GM19025 (cell line): ENCODE data around the gene GARIN5A.

Experiments
- ATAC-seq: cut with Tn5 transposase; IDR thresholded peaks from one replicate; pipeline ENCODE4 v1.9.1; 2021; ENCODE audit warnings: mild to moderate bottlenecking, low read depth, moderate library complexity; ENCODE audit not compliant: unreplicated experiment

The GARIN5A gene

DNA sequence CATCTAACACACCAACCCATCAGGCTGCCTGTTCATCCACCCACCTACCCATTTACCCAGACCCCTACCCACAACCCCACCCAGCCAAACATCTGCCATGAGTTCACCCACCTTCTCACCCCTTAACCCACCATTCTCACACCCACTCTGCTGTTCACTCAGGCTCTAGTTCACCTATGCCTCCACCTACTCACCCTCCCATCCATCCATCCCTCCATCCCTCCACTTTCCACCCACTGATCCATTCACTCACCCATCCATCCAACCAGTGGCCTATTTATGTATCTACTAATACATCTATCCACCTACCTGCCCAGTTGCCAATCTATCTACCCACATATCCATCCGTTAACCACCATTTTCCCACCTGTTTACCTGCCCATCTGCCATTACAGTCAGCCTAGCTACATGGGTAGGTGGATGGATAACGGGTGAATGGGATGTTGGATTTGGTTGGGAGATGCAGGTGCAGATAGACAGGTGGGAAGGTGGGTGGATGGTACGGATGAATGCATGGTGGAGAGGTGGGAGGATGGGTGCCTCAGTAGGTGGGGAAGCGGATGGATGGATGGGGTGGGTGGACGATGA is 38.7 kb downstream of the GARIN5A start:
- ATAC-seq: no peak

DNA sequence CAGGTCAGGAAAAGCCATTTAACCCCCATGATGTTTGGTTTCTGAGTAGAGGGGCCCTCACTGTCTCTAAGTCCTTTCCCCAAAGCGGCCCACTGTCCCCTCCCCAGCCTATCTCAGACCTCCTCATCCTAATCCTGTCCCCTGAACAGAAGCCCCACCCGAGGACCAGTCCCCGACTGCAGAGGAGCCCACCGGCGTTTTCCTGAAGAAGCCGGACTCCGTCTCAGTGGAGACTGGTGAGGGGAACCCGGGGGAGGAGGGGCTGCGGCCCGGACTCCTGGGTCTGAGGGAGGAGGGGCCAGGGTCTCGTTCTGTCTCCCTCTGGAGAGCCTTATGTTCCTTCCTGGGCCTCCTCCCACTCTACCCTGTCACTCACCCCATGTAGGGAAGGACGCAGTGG is 41.0 kb downstream of the GARIN5A start:
- ATAC-seq: no peak

DNA sequence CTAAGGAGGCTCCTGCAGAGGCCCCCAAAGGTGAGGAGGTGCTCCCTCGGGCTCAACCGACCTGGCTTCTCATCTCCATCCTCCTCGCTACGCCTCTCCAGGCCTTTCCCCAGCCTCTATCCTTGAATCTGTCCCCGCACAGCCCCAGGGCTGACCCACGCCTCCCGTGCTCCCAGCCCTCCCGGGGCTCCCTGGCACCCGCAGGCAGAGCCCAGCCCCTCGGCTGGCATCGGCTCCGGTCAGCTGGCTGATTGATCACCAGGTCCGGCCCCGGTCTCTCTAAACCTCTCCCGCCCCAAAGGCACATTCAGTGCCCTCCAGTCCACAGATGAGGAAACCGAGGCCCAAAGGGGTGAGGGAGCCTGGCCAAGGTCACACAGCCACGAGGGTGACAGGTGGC is 41.4 kb downstream of the GARIN5A start:
- no peak for ATAC-seq

DNA sequence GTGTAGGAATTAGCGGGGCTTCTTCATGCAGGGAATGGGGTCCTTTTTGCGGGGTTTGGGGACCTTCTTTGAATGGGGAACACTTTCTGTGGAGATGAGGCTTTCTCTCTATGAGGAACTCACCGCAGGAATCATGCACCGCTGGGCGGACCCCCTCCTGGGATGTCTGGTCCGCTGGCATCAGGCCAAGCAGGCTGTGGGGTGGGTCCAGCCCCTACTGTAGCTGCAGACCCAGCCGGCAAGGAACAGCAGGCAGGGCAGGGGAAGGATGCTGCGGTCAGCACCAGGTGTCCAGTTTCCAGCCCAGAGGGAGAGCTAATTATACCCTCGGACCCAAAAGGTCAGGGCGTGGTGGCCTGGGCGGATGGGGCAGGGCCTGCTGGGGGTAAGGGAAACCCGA is 42.1 kb downstream of the GARIN5A start:
- no peak for ATAC-seq

DNA sequence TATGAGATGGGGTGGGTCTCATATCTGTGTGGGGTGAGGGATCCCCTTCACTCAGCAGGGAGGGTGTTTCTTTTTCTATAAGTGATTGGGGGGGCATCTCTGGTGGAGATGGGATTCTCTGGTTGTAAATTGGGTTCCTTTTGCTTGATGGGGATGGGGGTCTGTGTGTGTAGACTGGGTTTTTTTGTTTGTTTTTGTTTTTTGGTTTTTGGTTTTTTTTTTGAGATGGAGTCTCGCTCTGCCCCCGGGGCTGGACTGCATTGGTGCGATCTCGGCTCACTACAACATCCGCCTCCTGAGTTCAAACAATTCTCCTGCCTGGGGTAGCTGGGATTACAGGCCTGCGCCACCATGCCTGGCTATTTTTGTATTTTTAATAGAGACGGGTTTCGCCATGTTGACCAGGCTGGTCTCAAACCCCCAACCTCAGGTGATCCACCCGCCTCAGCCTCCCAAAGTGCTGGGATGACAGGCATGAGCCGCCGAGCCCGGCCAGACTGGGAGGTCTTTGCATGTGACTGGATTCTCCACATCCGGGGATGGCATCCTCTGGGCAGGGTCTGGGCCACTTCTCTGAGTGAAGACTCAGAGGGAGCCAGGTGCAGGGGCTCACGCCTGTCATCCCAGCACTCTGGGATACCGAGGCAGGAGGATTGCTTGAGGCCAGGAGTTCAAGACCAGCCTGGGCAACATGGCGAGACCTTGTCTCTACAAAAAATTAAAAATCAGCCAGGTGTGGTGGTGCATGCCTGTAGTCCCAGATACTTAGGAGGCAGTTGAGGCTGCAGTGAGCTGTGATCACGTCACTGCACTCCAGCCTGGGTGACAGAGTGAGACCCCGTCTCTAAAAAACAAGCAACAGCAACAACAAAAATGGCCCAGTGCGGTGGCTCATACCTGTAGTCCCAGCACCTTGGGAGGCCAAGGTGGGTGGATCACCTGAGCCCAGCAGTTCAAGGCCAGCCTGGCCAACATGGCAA is 43.2 kb downstream of the GARIN5A start:
- ATAC-seq: no peak

DNA sequence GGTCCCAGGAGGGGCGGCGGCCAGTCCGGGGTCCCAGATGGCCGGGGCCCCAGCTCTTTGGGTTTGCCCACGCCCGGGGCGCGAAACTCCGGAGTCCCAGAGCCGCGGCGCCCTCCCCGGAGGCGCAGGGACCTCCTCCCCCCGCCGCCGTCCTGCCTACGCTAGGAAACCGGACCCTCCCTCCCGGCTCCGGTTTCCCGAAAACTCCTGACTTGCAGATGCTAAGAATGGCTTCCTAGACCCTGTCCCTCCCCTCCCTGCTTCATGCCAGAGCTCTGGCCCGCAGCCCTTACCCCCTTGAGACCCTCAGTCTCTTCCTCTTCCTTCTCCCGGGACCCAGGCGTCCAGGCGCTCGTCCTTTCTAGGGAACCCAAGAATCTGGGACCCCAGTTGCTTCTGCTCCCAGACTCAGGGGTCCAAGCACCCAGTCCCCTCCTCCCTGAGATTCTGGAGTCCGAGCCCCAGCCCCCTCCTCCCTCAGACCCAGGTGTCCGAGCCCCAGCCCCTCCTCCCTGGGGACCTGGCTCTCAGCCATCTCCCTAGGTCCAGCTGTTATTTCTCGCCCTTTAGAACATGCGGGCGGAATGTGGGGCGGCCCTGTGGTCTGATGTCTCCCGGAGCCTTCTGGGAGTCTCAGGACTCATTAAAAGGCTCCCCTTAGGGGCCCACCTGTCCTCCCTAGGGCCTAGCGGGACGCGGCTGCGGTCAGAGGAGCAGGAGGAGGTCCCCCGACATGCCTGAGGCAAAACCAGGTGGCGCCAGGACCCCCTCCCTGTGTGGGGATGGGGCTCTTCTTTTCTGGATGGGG is 44.2 kb downstream of the GARIN5A start, which contains the start of gene MYBPC2:
Gene MYBPC2 (plus strand): TSS at position 672 of the 808 bp plus-strand sequence. CDS start 62 bp downstream, at position 734.
- no peak for ATAC-seq

DNA sequence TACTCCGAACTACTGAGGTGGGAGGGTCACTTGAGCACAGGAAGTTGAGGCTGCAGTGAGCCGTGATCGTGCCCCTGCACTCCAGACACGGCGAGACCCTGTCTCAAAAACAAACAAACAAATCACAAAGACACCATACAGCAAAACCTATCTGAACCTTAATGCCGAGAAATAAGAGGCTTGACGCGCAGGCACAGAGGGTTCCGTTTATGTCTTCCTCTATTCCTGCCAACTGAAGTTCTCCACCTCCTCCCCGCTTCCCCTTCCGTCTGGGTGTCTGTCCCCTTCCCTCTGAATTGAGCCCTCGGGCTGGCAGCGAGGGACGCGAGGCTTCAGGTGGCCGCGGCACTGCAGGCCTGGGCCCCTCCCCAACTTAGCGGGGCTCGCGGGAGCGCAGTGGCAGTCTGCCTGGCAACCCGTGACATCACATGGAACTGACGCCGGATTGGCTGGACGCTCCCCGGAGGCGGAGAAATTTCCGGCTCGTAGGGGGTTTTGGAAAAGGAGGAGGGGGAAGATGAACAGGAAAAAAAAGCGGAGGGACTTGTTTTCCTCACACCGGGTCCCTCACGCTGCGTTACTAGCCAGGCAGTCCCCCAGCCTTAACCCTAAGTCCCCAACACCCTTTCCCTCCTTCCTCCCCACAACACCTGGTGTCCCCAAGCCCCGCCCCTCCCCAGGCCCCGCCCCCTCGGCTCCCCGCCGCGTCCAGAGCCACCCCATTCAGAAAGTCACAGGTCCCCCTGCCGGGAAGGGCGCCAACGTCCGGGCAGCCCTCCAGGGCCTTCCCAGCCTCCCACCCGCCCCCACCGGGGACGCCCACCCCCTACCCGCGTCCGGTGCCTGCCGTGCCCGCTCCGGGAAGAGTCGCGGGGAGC is 45.1 kb downstream of the GARIN5A start:
- ATAC-seq: peak; percentile 74

DNA sequence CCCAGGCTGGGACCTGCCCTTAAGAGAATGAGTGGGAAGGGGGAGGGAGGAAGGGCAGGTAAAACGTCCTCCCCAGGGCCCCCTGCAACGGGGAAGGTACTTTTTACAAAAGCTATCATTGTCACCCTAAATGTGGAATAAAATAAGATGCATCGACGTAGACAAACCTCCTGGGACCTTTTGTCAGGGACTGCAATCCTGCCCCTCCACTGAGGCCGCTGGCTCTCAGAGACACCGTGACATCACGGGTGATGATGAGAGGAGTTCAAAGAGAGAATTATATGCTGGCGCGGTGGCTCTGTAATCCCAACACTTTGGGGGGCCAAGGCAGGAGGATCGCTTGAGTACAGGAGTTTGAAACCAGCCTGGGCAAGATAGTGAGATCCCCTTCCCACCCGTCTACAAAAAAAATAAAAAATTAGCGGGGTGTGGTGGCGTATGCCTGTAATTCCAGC is 45.7 kb downstream of the GARIN5A start:
- no peak for ATAC-seq

DNA sequence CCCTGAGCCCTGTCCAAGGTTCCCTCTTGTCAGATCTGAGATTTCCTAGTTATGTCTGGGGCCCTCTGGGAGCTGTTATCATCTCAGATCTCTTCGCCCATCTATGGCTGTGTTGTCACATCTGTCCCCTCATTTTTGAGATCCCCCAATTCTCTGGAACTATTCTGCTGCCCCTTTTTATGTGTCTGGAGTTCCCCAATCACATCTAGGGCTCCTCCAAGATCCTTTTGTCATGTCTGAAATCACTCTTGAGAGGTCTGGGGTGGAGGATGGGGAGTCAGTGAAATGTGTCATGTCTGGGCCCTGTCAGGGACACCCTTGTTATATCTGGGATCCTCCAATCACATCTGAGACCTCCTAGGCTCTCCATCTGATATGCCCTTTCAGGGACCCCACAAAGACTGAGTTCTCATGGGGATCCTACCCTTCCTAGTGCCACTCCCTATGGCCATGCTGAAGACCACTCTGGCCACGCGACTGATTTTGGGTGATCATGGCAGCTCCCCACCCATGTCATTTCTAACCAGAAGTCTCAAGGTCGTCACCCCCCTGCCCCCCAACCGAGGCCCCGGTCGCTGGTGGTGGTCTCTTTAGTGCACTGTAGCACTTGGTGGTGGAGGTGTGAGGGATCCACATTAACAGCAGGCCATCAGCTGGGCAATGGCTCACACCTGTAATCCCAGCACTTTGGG is 47.7 kb downstream of the GARIN5A start:
- ATAC-seq: no peak

DNA sequence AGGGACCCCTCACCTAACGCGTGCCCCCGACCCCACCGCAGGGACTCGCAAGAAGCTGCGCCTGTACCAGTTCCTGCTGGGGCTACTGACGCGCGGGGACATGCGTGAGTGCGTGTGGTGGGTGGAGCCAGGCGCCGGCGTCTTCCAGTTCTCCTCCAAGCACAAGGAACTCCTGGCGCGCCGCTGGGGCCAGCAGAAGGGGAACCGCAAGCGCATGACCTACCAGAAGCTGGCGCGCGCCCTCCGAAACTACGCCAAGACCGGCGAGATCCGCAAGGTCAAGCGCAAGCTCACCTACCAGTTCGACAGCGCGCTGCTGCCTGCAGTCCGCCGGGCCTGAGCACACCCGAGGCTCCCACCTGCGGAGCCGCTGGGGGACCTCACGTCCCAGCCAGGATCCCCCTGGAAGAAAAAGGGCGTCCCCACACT is 48.6 kb downstream of the GARIN5A start:
- ATAC-seq: no peak

DNA sequence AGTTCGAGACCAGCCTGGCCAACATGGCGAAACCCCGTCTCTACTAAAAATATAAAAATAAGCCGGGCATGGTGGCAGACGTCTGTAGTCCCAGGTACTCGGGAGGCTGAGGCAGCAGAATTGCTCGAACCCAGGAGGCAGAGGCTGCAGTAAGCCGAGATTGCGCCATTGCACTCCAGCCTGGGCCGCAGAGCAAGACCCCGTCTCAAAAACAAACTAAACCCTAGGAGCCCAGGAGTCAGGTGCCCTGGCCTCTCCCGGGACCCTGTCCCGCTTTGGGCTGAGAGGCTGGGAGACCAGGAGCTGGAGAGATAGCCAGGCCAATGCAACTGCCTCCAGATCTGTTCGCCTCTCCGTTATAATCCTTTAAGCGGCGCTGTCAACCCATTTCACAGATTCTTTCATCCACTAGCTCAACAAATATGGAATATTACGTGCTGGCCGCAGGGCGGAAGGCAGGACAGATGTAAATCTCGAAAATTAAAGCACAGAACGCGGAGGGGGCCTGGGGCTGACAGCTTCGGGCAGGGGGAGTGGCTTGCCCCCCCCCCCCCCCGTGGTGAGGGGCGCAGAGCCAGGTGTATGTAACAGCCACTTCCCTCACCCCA is 49.2 kb downstream of the GARIN5A start:
- no peak for ATAC-seq

DNA sequence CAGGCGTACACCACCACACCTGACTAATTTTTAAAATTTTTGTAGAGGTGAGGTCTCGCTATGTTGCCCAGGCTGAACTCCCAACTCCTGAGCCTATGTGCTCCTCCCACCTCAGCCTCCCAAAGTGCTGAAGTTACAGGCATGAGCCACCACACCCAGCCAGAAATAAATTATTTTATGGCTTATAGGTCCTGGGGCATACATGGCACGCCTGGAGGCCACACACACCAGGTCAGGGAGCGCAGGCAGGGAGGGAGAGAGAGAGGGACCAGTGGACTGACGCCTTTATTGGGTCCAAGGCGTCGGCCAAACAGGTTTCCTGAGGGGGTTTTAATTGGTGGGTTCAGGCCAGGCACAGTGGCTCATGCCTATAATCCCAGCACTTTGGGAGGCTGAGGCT is 51.1 kb downstream of the GARIN5A start:
- ATAC-seq: no peak

DNA sequence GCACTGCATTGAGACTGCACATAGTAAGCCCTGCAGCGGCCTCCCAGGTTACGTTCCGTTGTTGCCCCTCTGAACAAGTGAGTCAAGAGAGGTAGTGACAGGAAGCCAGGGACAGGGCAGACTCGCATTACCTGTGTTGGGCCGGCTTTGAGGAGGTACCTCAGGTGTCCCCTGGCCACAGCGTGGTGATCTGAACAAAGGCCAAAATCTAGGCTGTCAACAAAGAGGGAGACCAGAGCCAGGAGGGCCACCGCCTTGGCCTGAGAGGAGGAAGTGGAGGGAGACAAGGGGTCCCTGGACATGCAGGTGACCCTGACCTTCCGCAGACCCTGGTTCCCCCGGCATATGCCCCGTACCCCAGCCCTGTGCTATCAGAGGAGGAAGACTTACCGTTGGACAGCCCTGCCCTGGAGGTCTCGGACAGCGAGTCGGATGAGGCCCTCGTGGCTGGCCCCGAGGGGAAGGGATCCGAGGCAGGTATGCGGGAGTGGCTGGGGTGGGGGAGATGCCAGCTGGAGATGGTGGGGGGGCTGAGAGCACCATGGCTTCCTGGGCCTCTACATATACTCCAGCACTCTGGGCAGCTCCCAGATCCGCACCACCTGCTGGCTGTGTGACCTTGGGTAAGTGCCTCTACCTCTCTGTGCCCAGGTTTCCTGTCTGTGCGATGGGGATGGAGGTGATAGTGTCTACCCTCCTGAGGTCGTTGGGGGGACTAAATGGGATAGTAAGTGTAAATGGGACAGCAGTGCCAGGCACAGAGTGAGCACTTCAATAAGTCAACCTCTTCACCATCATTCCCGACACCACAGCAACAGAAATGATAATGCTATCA is 53.2 kb downstream of the GARIN5A start:
- ATAC-seq: no peak

DNA sequence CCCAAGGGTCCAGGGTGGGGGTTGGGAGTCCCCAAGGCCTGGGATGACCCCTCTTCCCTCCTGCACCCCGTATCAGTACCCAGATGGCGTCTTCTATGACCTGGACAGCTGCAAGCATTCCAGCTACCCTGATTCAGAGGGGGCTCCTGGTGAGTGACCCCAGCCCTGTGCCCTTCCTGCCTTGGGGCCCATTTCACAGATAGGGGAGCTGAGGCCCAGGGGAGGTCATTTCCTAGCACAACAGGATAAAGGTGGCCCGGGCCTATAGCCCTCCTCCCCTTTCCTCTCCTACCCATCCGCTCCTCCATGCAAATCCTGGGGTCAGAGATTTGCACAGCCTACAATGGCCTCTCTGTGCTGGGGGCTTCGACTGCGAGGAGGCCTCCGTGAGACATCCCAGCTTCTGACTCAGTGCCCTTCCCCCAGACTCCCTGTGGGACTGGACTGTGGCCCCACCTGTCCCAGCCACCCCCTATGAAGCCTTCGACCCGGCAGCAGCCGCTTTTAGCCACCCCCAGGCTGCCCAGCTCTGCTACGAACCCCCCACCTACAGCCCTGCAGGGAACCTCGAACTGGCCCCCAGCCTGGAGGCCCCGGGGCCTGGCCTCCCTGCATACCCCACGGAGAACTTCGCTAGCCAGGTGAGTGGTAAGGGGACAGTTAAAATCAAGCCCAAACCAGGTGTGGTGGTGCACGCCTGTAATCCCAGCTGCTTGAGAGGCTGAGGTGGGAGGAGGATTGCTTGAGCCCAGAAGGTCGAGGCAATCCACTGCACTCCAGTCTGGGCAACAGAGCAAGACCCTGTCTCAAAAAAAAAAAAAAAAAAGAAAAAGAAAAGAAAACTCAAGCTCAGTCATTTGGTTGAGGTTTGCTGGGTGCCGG is 54.0 kb downstream of the GARIN5A start:
- ATAC-seq: no peak

DNA sequence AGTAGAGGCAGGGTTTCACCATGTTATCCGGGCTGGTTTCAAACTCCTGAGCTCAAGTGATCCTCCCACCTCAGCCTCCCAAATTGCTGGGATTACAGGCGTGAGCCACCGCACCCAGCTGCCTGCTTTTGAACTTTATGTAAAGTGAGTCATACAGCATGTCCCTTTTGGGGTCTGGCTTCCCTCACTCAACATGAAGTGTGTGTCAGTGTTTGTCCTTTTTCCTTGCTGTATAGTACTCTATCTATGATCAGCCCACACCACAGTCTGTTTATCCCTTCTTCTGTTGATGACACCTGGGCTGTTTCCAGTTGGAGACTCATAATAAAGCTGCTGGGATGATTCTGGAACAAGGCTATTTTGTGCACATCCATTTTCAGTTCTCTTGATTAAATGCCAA is 55.8 kb downstream of the GARIN5A start:
- no peak for ATAC-seq

DNA sequence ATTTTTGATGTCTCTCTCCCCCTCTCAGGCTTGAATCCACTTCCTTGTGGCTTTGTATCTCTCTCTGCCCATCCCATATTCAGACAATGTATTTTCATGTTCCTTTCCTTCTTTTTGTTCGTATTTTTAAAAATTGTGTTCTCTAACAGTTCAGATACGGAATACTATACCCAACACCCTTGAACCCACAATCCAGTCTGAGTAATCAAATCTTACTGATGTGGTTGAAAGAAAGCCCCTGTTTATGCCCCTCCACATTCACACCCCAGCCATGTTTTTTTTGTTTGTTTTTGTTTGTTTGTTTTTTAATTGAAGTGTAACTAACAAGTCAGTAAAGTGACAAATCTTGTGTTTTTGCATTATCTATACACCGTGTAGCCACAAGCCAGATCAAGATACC is 56.5 kb downstream of the GARIN5A start:
- ATAC-seq: no peak

DNA sequence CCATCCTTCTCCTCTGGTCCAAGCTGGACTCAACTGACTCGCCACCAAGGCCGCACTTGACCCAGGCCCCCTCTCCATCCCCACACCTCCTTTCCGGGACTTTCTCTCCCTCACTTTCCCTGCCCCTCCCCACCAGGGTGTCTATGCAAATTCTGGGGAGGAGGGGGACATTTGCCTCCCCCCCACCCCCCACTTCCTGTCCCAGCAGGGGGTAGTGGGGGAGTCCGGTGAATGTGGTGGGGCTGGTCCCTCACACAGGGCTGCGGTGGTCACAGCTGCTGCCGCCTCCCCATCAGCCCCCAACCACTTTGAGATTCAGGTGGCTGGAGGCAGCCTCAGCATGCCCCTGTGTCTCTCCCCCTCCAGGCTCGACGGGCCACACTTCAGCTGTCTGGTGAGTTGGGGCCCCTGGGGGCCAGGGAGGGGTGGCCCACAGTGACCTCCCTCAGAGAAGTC is 57.0 kb downstream of the GARIN5A start:
- no peak for ATAC-seq
